Gastrocnemius medialis (tissue), 4 donors: ENCODE results near the gene ARHGAP26. TPM values are rescaled to one million over a fixed set of nuclear protein-coding genes. Genes with fewer than 3 reads are reported as not detected.

Experiments used
- ATAC-seq, 2 donors: fragments of 150-250 bp; one replicate each; pipeline ENCODE4 v1.9.1; 2016
- DNase-seq, 2 donors: peaks; one replicate each; pipeline ENCODE4 v3.0.0-alpha.2; 2019
- H3K27ac ChIP-seq, 4 donors: fragments of 200-600 bp; sonication (generic); 1 replicate in 1 of 4; 2 replicates in 3 of 4; pipeline ENCODE4 v1.5.1; 2016 to 2018; ENCODE audit warnings: mild to moderate bottlenecking in 2 of 4, moderate library complexity in 1 of 4
- H3K27me3 ChIP-seq, 3 donors: fragments of 200-600 bp; sonication (generic) in 2 of 3; 1 replicate in 1 of 3; 2 replicates in 2 of 3; pipeline versions ENCODE4 v1.5.1 to v1.6.0; 2016 to 2019; ENCODE audit warnings: mild to moderate bottlenecking in 1 of 3, moderate library complexity in 1 of 3
- H3K36me3 ChIP-seq, 2 donors: fragments of 200-600 bp; sonication (generic) in 1 of 2; one replicate each; pipeline ENCODE4 v1.5.1; 2017 to 2018
- H3K4me1 ChIP-seq, 2 donors: fragments of 200-600 bp; sonication (generic) in 1 of 2; one replicate each; pipeline ENCODE4 v1.5.1; 2016 to 2017; ENCODE audit warnings: mild to moderate bottlenecking in 2 of 2
- H3K4me3 ChIP-seq, 4 donors: fragments of 200-600 bp; sonication (generic) in 3 of 4; 1 replicate in 1 of 4; 2 replicates in 3 of 4; pipeline ENCODE4 v1.5.1; 2016 to 2019; ENCODE audit warnings: mild to moderate bottlenecking in 2 of 4
- H3K9me3 ChIP-seq, 3 donors: fragments of 200-600 bp; sonication (generic) in 2 of 3; 1 replicate in 1 of 3; 2 replicates in 2 of 3; pipeline ENCODE4 v1.5.1; 2016 to 2019
- CTCF ChIP-seq, 5 experiments: fragments of 450-650 bp in 3 of 5; fragments of 200-600 bp in 2 of 5; sonication (generic) in 2 of 5; IDR thresholded peaks in 4 of 5; conservative IDR thresholded peaks in 1 of 5; 1 replicate in 4 of 5; 2 replicates in 1 of 5; pipeline ENCODE4 v1.5.1; 2016 to 2019; ENCODE audit warnings: antibody characterized with exemption in 5 of 5, mild to moderate bottlenecking in 3 of 5, moderate library complexity in 3 of 5
- POLR2A ChIP-seq, 2 donors: fragments of 450-650 bp; IDR thresholded peaks; one replicate each; pipeline ENCODE4 v1.6.1; 2017; ENCODE audit warnings: antibody characterized with exemption in 2 of 2, mild to moderate bottlenecking in 2 of 2, moderate library complexity in 2 of 2
- in situ Hi-C, 4 donors: fragments of 200-750 bp; cut with MboI; loops; one replicate each; pipeline versions ENCODE4 v1.15.0 to v1.8.0; 2017; ENCODE audit warnings: low sequenced_read_pairs in 4 of 4
- intact Hi-C: fragments of 100-400 bp; cut with DNase I; formaldehyde crosslinking; loops from one replicate; pipeline ENCODE4 v1.15.1; 2023; ENCODE audit warnings: low total_unique reads
- total RNA-seq, 4 donors: library from RNA; depleted of rRNA; stranded (reverse); fragments of >200 nt; gene quantifications; one replicate each; pipeline versions ENCODE4 v1.1.0 to v1.2.3, GENCODE V29; 2016

ARHGAP26 gene
- total RNA-seq, 4 donors from 2014 or later, result 9.1 to 22.4 (median 13.4) TPM

GRCh38 chr5:142801495-142801871 is 31.3 kb downstream of the ARHGAP26 start:
- ATAC-seq, result no peak
- H3K36me3 ChIP-seq, result no peaks in the 10 kb centered on the region
- no peaks in the 10 kb centered on the region for H3K9me3 ChIP-seq
- peaks cover under 1 to 11% of the 10 kb centered on the region in 2 donors for H3K4me1 ChIP-seq
- in situ Hi-C loops (no loop called here), intact Hi-C loops (no loop called here)
- H3K4me3 ChIP-seq, result no peak overlapping the region
- no peak overlapping the region for H3K27ac ChIP-seq
- no peaks in the 10 kb centered on the region for H3K27me3 ChIP-seq
- DNase-seq, result no peak
- TF ChIP-seq CTCF (IDR thresholded peaks at IDR 0.05 in 4 of 5, conservative IDR thresholded peaks at IDR 0.05 in 1 of 5) (no peak), POLR2A (IDR thresholded peaks at IDR 0.05) (no peak)

- TF ChIP-seq POLR2A (IDR thresholded peaks at IDR 0.05), result no peak
- TF ChIP-seq CTCF (IDR thresholded peaks at IDR 0.05 in 4 of 5, conservative IDR thresholded peaks at IDR 0.05 in 1 of 5), result no peak
- DNase-seq, result peak in 1 of 2 donors; percentile 42
- peaks cover 12 to 23% of the 10 kb centered on the region in 2 donors for H3K4me1 ChIP-seq
Observed at GRCh38 chr5:142803428-142804125, 33.4 kb downstream of the ARHGAP26 start.

GRCh38 chr5:142805339-142805738 is 35.2 kb downstream of the ARHGAP26 start:
- no peaks in the 10 kb centered on the region for H3K9me3 ChIP-seq
- in situ Hi-C loops, result no loop called here
- no peak overlapping the region for H3K27ac ChIP-seq
- DNase-seq (no peak), ATAC-seq (no peak)
- intact Hi-C loops, result no loop called here
- H3K4me1 ChIP-seq, result peaks cover 13 to 31% of the 10 kb centered on the region in 2 donors
- H3K4me3 ChIP-seq, result no peak overlapping the region
- TF ChIP-seq POLR2A (IDR thresholded peaks at IDR 0.05) (no peak), CTCF (IDR thresholded peaks at IDR 0.05 in 4 of 5, conservative IDR thresholded peaks at IDR 0.05 in 1 of 5) (no peak)
- no peaks in the 10 kb centered on the region for H3K36me3 ChIP-seq
- H3K27me3 ChIP-seq, result no peaks in the 10 kb centered on the region

More at GRCh38 chr5:142803428-142804125, 33.4 kb downstream of the ARHGAP26 start:
- Histone ChIP-seq H3K27me3 (no peaks in the 10 kb centered on the region), H3K9me3 (no peaks in the 10 kb centered on the region), H3K27ac (peak overlapping the region; percentile 27 to 56 (median 54)), H3K4me3 (no peak overlapping the region), H3K36me3 (no peaks in the 10 kb centered on the region)
- peak; percentile 54 to 59 for ATAC-seq
- intact Hi-C loops (no loop called here), in situ Hi-C loops (no loop called here)

- Histone ChIP-seq H3K27ac (peak overlapping the region in 1 of 4 donors; percentile 1), H3K36me3 (no peaks in the 10 kb centered on the region), H3K27me3 (no peaks in the 10 kb centered on the region), H3K4me3 (no peak overlapping the region), H3K9me3 (no peaks in the 10 kb centered on the region), H3K4me1 (peaks cover 28 to 46% of the 10 kb centered on the region in 2 donors)
- ATAC-seq (no peak), DNase-seq (no peak)
- TF ChIP-seq CTCF (IDR thresholded peaks at IDR 0.05 in 4 of 5, conservative IDR thresholded peaks at IDR 0.05 in 1 of 5), result no peak
- TF ChIP-seq POLR2A (IDR thresholded peaks at IDR 0.05), result no peak
- intact Hi-C loops (no loop called here), in situ Hi-C loops (no loop called here)
Observed at GRCh38 chr5:142806841-142807267, 36.7 kb downstream of the ARHGAP26 start.
